Measurements from ENCODE around the gene AUTS2.

Gene AUTS2

GRCh38 chr7:70793060-70793459 lies 1194.8 kb downstream of the AUTS2 start:
- no peak overlapping the region for H3K4me3 ChIP-seq (replicated peaks; ENCODE audit: low read depth, low read length)
- no peak for DNase-seq (ENCODE audit: extremely low read depth, low read depth)
- no peak for TF ChIP-seq CTCF (IDR thresholded peaks at IDR 0.05; ENCODE audit: low read depth, low read length, missing control alignments)

- H3K4me3 ChIP-seq (replicated peaks; ENCODE audit: low read depth, low read length), result no peak overlapping the region
- TF ChIP-seq CTCF (IDR thresholded peaks at IDR 0.05; ENCODE audit: low read depth, low read length, missing control alignments), result no peak
- no peak for DNase-seq (ENCODE audit: extremely low read depth, low read depth)
These were observed 1195.5 kb downstream of the AUTS2 start for GRCh38 chr7:70793821-70794220.

- TF ChIP-seq CTCF (IDR thresholded peaks at IDR 0.05; ENCODE audit: low read depth, low read length, missing control alignments), result no peak
- DNase-seq (ENCODE audit: extremely low read depth, low read depth), result no peak
- H3K4me3 ChIP-seq (replicated peaks; ENCODE audit: low read depth, low read length), result no peak overlapping the region
These were observed 1196.7 kb downstream of the AUTS2 start for GRCh38 chr7:70794962-70795361.

GRCh38 chr7:70795948-70796347 lies 1197.7 kb downstream of the AUTS2 start:
- no peak for DNase-seq (ENCODE audit: extremely low read depth, low read depth)
- TF ChIP-seq CTCF (IDR thresholded peaks at IDR 0.05; ENCODE audit: low read depth, low read length, missing control alignments), result no peak
- H3K4me3 ChIP-seq (replicated peaks; ENCODE audit: low read depth, low read length), result no peak overlapping the region

- no peak for TF ChIP-seq CTCF (IDR thresholded peaks at IDR 0.05; ENCODE audit: low read depth, low read length, missing control alignments)
- DNase-seq (ENCODE audit: extremely low read depth, low read depth), result no peak
These were observed 1198.8 kb downstream of the AUTS2 start for GRCh38 chr7:70797109-70797514.

GRCh38 chr7:70799841-70800405 lies 1201.6 kb downstream of the AUTS2 start:
- H3K4me3 ChIP-seq (replicated peaks; ENCODE audit: low read depth, low read length), result no peak overlapping the region
- DNase-seq (ENCODE audit: extremely low read depth, low read depth), result no peak
- TF ChIP-seq CTCF (IDR thresholded peaks at IDR 0.05; ENCODE audit: low read depth, low read length, missing control alignments), result no peak

More at GRCh38 chr7:70797109-70797514, 1198.8 kb downstream of the AUTS2 start:
- H3K4me3 ChIP-seq (replicated peaks; ENCODE audit: low read depth, low read length), result no peak overlapping the region

GRCh38 chr7:70805360-70805759 lies 1207.1 kb downstream of the AUTS2 start:
- no peak for DNase-seq (ENCODE audit: extremely low read depth, low read depth)
- TF ChIP-seq CTCF (IDR thresholded peaks at IDR 0.05; ENCODE audit: low read depth, low read length, missing control alignments), result no peak
- no peak overlapping the region for H3K4me3 ChIP-seq (replicated peaks; ENCODE audit: low read depth, low read length)

All from HFF-Myc (cell line).